ENCODE measurements around the gene NRP1.

DNA sequence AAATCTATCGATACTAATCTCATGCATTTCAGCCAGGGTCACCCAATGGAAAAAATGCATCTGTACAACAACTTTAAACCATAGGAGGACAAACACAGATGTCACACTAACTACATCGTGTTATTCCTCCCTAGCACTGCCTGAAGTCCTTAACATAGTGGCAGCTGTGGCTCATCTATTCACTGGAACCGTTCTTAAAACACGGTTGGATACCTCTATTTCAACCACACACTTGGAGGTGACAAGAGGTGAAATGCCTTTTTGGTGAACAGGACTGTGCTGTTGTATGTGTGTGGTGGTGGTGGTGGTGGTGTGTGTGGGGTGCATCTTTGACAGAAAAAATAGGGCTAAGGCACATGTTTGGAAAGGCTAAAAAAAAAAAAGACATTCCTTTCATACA, 93.1 kb downstream of the NRP1 start:
- TF ChIP-seq, protein P1, sequence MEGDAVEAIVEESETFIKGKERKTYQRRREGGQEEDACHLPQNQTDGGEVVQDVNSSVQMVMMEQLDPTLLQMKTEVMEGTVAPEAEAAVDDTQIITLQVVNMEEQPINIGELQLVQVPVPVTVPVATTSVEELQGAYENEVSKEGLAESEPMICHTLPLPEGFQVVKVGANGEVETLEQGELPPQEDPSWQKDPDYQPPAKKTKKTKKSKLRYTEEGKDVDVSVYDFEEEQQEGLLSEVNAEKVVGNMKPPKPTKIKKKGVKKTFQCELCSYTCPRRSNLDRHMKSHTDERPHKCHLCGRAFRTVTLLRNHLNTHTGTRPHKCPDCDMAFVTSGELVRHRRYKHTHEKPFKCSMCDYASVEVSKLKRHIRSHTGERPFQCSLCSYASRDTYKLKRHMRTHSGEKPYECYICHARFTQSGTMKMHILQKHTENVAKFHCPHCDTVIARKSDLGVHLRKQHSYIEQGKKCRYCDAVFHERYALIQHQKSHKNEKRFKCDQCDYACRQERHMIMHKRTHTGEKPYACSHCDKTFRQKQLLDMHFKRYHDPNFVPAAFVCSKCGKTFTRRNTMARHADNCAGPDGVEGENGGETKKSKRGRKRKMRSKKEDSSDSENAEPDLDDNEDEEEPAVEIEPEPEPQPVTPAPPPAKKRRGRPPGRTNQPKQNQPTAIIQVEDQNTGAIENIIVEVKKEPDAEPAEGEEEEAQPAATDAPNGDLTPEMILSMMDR (IDR thresholded peaks at IDR 0.05), result no peak
- no peak for TF ChIP-seq POLR2A (IDR thresholded peaks at IDR 0.05)
